ENCODE data around the gene SERINC1. TPM values are rescaled to one million over a fixed set of nuclear protein-coding genes. Genes with fewer than 3 reads are reported as not detected.

SERINC1 gene
- total RNA-seq, 4 donors from 2014 or later = 125 to 159 (median 134) TPM

DNA sequence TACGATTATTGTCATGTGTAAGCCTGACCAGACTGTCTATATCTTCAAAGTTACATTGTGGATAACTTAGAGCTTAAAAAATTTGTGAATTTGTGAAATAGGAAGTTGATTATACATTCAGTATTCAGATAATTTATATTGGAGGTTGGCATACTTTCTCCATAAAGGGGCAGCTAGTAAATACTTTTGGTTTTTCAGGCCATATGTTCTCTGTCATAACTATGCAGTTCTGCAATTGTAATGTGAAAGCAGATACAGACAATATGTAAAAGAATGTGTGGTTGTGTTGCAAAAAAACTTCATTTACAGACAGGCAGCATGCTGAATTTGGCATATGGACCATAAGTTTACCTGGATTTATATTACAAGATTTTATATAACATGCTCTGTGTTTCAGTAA is 42.8 kb downstream of the SERINC1 start:
- no peak for TF ChIP-seq POLR2A (IDR thresholded peaks at IDR 0.05)
- TF ChIP-seq, protein P1, sequence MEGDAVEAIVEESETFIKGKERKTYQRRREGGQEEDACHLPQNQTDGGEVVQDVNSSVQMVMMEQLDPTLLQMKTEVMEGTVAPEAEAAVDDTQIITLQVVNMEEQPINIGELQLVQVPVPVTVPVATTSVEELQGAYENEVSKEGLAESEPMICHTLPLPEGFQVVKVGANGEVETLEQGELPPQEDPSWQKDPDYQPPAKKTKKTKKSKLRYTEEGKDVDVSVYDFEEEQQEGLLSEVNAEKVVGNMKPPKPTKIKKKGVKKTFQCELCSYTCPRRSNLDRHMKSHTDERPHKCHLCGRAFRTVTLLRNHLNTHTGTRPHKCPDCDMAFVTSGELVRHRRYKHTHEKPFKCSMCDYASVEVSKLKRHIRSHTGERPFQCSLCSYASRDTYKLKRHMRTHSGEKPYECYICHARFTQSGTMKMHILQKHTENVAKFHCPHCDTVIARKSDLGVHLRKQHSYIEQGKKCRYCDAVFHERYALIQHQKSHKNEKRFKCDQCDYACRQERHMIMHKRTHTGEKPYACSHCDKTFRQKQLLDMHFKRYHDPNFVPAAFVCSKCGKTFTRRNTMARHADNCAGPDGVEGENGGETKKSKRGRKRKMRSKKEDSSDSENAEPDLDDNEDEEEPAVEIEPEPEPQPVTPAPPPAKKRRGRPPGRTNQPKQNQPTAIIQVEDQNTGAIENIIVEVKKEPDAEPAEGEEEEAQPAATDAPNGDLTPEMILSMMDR (IDR thresholded peaks at IDR 0.05) = no peak
- intact Hi-C loops (cut with DNase I; ENCODE audit: low total_unique reads) = no loop called here
- DNase-seq (ENCODE audit: low spot score in 2 of 2) = no peak
- WGBS, 2 donors = 88 to 93% methylated on average over 1 of the region's 1 CpG
- H3K4me3 ChIP-seq (ENCODE audit: low read depth, poor library complexity, severe bottlenecking) = no peak overlapping the region

DNA sequence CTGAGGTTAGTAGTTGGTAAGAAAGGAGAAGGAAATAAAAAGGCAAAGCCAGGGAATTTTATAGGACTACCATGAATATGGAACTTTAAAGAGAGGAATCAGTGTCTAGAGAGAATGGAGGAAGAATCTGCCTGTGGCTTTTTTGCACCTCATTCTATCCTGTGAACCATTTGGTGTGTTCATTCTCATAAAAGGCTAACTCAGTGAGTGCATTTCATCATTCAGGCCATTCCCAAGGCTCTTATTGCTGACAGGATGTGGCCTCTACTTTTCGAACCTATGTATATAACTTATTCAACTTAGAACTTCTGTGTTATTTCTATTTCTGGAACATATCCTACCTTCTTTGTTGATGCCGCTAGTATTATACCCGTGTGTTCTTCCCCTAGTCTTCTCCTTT is 45.0 kb downstream of the SERINC1 start:
- 92 to 93% methylated on average over 3 of the region's 3 CpGs for WGBS, 2 donors
- H3K4me3 ChIP-seq (ENCODE audit: low read depth, poor library complexity, severe bottlenecking) = no peak overlapping the region
- TF ChIP-seq, protein P1 (IDR thresholded peaks at IDR 0.05) = no peak
- TF ChIP-seq POLR2A (IDR thresholded peaks at IDR 0.05) = no peak
- intact Hi-C loops (cut with DNase I; ENCODE audit: low total_unique reads) = no loop called here
- DNase-seq (ENCODE audit: low spot score in 2 of 2) = no peak

DNA sequence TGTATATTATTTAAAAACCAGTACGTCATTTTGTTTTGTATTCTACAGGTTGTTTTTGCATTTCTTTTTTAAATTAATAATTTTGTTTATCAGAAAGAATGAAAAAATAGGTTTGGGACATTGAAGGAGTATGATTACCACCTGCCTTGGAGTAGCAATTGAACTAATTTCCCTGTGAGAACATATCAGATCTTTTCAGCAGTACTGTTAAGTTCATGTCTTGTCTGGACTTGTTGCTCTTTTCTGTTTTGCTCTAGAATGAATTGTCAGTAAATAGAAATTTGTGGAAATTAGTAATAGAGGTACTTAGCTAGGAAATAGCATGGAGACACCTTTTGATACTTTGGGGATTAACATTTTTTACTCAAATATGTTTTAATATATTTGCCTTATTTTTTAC is 47.9 kb downstream of the SERINC1 start:
- intact Hi-C loops (cut with DNase I; ENCODE audit: low total_unique reads) = no loop called here
- H3K4me3 ChIP-seq (ENCODE audit: low read depth, poor library complexity, severe bottlenecking) = no peak overlapping the region
- no peak for DNase-seq (ENCODE audit: low spot score in 2 of 2)
- 93 to 94% methylated on average over 1 of the region's 1 CpG for WGBS, 2 donors
- TF ChIP-seq, protein P1 (IDR thresholded peaks at IDR 0.05) = no peak
- TF ChIP-seq POLR2A (IDR thresholded peaks at IDR 0.05) = no peak

DNA sequence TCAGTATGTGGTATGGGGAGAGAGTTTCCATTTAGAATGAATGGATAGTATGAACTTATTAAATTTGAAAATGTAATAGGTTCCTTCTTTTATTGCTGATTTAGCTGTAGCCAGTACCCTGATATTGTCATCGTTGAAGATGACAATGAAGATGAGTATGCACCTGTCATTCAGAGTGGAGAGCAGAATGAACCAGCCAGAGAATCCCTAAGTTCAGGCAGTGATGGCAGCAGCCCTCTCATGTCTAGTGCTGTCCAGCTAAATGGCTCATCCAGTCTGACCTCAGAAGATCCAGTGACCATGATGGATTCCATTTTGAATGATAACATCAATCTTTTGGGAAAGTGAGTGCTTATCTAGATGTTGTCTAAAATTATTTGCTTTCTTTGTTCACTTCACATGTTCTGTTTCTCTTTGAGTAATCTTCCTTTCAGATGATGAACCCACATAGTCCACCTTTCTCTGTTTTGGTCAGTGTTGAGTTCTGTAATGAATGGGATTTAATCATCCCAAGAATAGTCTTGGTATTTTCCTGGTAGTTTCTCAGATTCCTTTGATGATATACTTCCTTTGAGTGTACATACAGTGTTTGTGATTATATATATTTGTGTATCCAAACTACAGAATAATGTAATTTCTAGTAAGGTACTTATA is 48.9 kb downstream of the SERINC1 start:
- 78 to 97% methylated on average over 1 of the region's 1 CpG for WGBS, 2 donors
- no peak for TF ChIP-seq POLR2A (IDR thresholded peaks at IDR 0.05)
- TF ChIP-seq, protein P1 (IDR thresholded peaks at IDR 0.05) = no peak
- DNase-seq (ENCODE audit: low spot score in 2 of 2) = no peak
- intact Hi-C loops (cut with DNase I; ENCODE audit: low total_unique reads) = no loop called here
- no peak overlapping the region for H3K4me3 ChIP-seq (ENCODE audit: low read depth, poor library complexity, severe bottlenecking)

DNA sequence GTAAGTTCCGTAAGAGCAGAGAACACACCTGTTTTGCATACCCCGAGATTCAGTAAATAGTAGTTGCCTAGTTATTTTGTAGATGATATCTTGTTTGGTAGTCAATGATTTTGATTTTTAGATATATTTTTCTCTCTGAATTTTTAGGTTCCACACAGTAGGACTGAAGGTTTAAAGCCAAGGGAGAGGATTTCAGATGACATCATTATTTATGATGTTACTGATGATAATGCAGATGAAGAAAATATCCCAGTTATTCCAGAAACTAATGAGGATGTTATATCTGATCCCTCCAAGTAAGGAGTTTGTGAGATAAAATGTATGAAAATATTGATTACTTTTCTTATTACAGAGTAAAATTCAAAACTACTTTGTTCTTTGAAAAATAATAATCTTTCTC is 49.6 kb downstream of the SERINC1 start:
- H3K4me3 ChIP-seq (ENCODE audit: low read depth, poor library complexity, severe bottlenecking) = no peak overlapping the region
- intact Hi-C loops (cut with DNase I; ENCODE audit: low total_unique reads) = no loop called here
- DNase-seq (ENCODE audit: low spot score in 2 of 2) = no peak
- TF ChIP-seq POLR2A (IDR thresholded peaks at IDR 0.05) = no peak
- TF ChIP-seq, protein P1 (IDR thresholded peaks at IDR 0.05) = no peak
- 91 to 93% methylated on average over 2 of the region's 2 CpGs for WGBS, 2 donors

DNA sequence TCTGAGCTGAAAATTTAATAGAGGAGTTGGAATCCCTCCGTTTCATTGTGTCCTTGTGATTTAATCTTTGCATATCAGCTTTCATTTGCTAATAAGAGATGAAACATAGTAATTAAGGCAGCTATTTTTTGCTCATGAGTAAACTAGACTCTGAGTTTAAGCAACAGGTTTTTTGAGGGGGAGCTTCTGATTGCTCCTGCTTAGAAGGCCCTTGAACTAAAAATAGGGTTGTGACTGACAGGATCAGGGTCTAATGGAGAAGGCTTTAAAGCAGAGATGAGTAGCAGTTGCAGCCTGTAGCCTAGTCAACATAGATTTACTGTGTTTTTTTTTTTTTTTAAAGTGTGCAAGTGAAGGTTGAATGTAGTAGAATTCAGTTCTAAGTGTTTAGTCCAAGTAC is 54.8 kb downstream of the SERINC1 start:
- no peak for DNase-seq (ENCODE audit: low spot score in 2 of 2)
- no peak overlapping the region for H3K4me3 ChIP-seq (ENCODE audit: low read depth, poor library complexity, severe bottlenecking)
- intact Hi-C loops (cut with DNase I; ENCODE audit: low total_unique reads) = no loop called here
- TF ChIP-seq POLR2A (IDR thresholded peaks at IDR 0.05) = no peak
- TF ChIP-seq, protein P1 (IDR thresholded peaks at IDR 0.05) = no peak
- WGBS, 2 donors = 90 to 91% methylated on average over 1 of the region's 1 CpG

All from lower leg skin (tissue), 4 donors.